HepG2 (cell line): ENCODE results near the gene ECSCR. TPM values are rescaled to one million over a fixed set of nuclear protein-coding genes. Genes with fewer than 3 reads are reported as not detected.

ENCODE experiments used
- ATAC-seq: fragments of 200-7000 bp; cut with Tn5 transposase; 3 replicates; pipeline ENCODE4 v1.9.1; 2020; ENCODE audit warnings: mild to moderate bottlenecking, moderate library complexity
- BruUV-seq: library from RNA; stranded (reverse); fragments of 400-500 nt; replicated peaks from 2 replicates; lab custom pipeline; 2021; lab: Mats Ljungman, UMichigan
- CTCF ChIA-PET: fragments of 300-600 bp; formaldehyde crosslinking; extraction: SDS; loops from one replicate; lab custom pipeline; 2021; ENCODE audit warnings: low total read pairs, inconsistent platforms, low intra/inter-chr PET ratio; lab: Yijun Ruan, JAX
- POLR2A ChIA-PET: fragments of 350-600 bp; sonication (Branson Sonifier 250); formaldehyde crosslinking; loops from one replicate; lab custom pipeline; 2020; ENCODE audit warnings: antibody characterized with exemption, inconsistent platforms; lab: Yijun Ruan, JAX
- DNase-seq: peaks from one replicate; pipeline ENCODE4 v3.0.0-alpha.2; 2015; ENCODE audit warnings: low spot score
- FAIRE-seq: peaks from 3 replicates; lab custom pipeline; 2011; peaks lifted over from hg19 to GRCh38; lab: Jason Lieb, UNC
- H2AFZ ChIP-seq: one replicate; pipeline ENCODE4 v1.6.1; 2011; ENCODE audit warnings: low read length, inconsistent platforms
- H3K27ac ChIP-seq: fragments of 300-600 bp; 3 replicates; pipeline ENCODE4 v1.8.0; 2011; ENCODE audit warnings: mixed run types, mild to moderate bottlenecking, mixed read lengths, low read length, inconsistent platforms; ENCODE audit not compliant: insufficient read depth; ENCODE audit errors: extremely low read length
- H3K27me3 ChIP-seq, 2 experiments: fragments of 200-600 bp in 1 of 2; 2 replicates in 1 of 2; 3 replicates in 1 of 2; pipeline versions ENCODE4 v1.6.0 to v1.8.0; 2011; ENCODE audit warnings: low read length in 2 of 2, mild to moderate bottlenecking in 2 of 2, moderate library complexity in 2 of 2, inconsistent platforms in 1 of 2; ENCODE audit not compliant: insufficient read depth in 2 of 2, control insufficient read depth in 1 of 2
- H3K36me3 ChIP-seq, 2 experiments: fragments of 200-600 bp in 1 of 2; replicated peaks in 1 of 2; 2 replicates in 1 of 2; 3 replicates in 1 of 2; pipeline versions ENCODE4 v1.5.1 to v1.8.0; 2011; ENCODE audit warnings: low read length in 2 of 2, inconsistent platforms in 1 of 2; ENCODE audit not compliant: insufficient read depth in 2 of 2, control insufficient read depth in 1 of 2
- H3K4me1 ChIP-seq: 2 replicates; pipeline ENCODE4 v1.5.1; 2012; ENCODE audit warnings: low read length, inconsistent platforms; ENCODE audit not compliant: insufficient read depth
- H3K4me2 ChIP-seq: 2 replicates; pipeline ENCODE4 v1.6.0; 2011; ENCODE audit warnings: low read depth, low read length, inconsistent platforms
- H3K4me3 ChIP-seq, 3 experiments: fragments of 200-600 bp in 1 of 3; sonication (generic), shearing (Covaris generic) in 1 of 3; replicated peaks in 1 of 3; 2 replicates each; pipeline ENCODE4 v1.5.1; 2011 to 2016; ENCODE audit warnings: low read length in 3 of 3, inconsistent platforms in 2 of 3, low read depth in 2 of 3, mild to moderate bottlenecking in 2 of 3, control low read depth in 1 of 3, mixed read lengths in 1 of 3; ENCODE audit not compliant: insufficient read depth in 1 of 3
- H3K79me2 ChIP-seq: one replicate; pipeline ENCODE4 v1.6.1; 2011; ENCODE audit warnings: low read length, inconsistent platforms; ENCODE audit not compliant: insufficient read depth
- H3K9ac ChIP-seq: 2 replicates; pipeline ENCODE4 v1.6.0; 2011; ENCODE audit warnings: mild to moderate bottlenecking, low read depth, low read length, inconsistent platforms; ENCODE audit not compliant: insufficient read depth
- H3K9me3 ChIP-seq: 2 replicates; pipeline ENCODE4 v1.5.1; 2012; ENCODE audit warnings: mild to moderate bottlenecking, low read length
- H4K20me1 ChIP-seq: 2 replicates; pipeline ENCODE4 v1.6.0; 2011; ENCODE audit warnings: inconsistent platforms, mild to moderate bottlenecking, low read length, moderate library complexity; ENCODE audit not compliant: insufficient read depth
- ARHGAP35 ChIP-seq: sonication (generic); formaldehyde crosslinking; IDR thresholded peaks from 2 replicates; pipeline ENCODE4 v1.9.0; 2022; ENCODE audit warnings: mild to moderate bottlenecking, inconsistent platforms, moderate library complexity, missing genetic modification reagents, borderline replicate concordance
- CSRNP2 ChIP-seq: sonication (generic); formaldehyde crosslinking; conservative IDR thresholded peaks from 2 replicates; pipeline ENCODE4 v1.8.0; 2022; ENCODE audit warnings: low read depth, missing genetic modification reagents
- KLF12 ChIP-seq: sonication (generic); formaldehyde crosslinking; IDR thresholded peaks from 2 replicates; pipeline ENCODE4 v1.4.0; 2020; ENCODE audit warnings: missing genetic modification reagents, borderline replicate concordance
- POLR2A ChIP-seq, 2 experiments: IDR thresholded peaks; 2 replicates each; pipeline ENCODE4 v1.6.1; 2011; ENCODE audit warnings: low read depth in 2 of 2, low read length in 2 of 2, mild to moderate bottlenecking in 1 of 2, moderate library complexity in 1 of 2; ENCODE audit not compliant: insufficient read depth in 1 of 2
- SP2 ChIP-seq: sonication (generic); formaldehyde crosslinking; IDR thresholded peaks from 2 replicates; pipeline ENCODE4 v1.5.1; 2020; ENCODE audit warnings: mild to moderate bottlenecking, missing genetic modification reagents
- STAT5B ChIP-seq: sonication (generic); formaldehyde crosslinking; IDR thresholded peaks from 2 replicates; pipeline ENCODE4 v1.4.0; 2020; ENCODE audit warnings: missing genetic modification reagents
- TOE1 ChIP-seq: sonication (generic); formaldehyde crosslinking; IDR thresholded peaks from 2 replicates; pipeline ENCODE4 v1.4.0; 2020; ENCODE audit warnings: mild to moderate bottlenecking, missing genetic modification reagents
- ZEB1 ChIP-seq: IDR thresholded peaks from 2 replicates; pipeline ENCODE4 v1.6.1; 2012; ENCODE audit warnings: mild to moderate bottlenecking, low read depth, inconsistent platforms; ENCODE audit not compliant: insufficient replicate concordance
- ZFP82 ChIP-seq: sonication (generic); formaldehyde crosslinking; IDR thresholded peaks from 2 replicates; pipeline ENCODE4 v1.5.1; 2020; ENCODE audit warnings: mild to moderate bottlenecking, missing genetic modification reagents, borderline replicate concordance
- ZFP90 ChIP-seq: sonication (generic); formaldehyde crosslinking; IDR thresholded peaks from 2 replicates; pipeline ENCODE4 v1.8.0; 2022; ENCODE audit warnings: missing genetic modification reagents, mild to moderate bottlenecking, inconsistent platforms, borderline replicate concordance
- ZNF234 ChIP-seq: sonication (generic); formaldehyde crosslinking; conservative IDR thresholded peaks from 2 replicates; pipeline ENCODE4 v1.5.1; 2020; ENCODE audit warnings: mild to moderate bottlenecking, missing genetic modification reagents
- ZNF773 ChIP-seq: sonication (generic); formaldehyde crosslinking; IDR thresholded peaks from 2 replicates; pipeline ENCODE4 v1.4.0; 2020; ENCODE audit warnings: missing genetic modification reagents, borderline replicate concordance
- WGBS: methylation state at CpG from one replicate; pipeline ENCODE4 v1.1.6; 2017; ENCODE audit warnings: low lambda C conversion rate; 5-methylcytosine and 5-hydroxymethylcytosine counted together
- in situ Hi-C: cut with HindIII; loops from 2 replicates; pipeline ENCODE4 v1.10.0; 2017; ENCODE audit warnings: low pct_unique_long_range_greater_than_20kb; ENCODE audit not compliant: extremely low pct_ligation_motif_present
- intact Hi-C: fragments of 100-400 bp; cut with micrococcal nuclease; formaldehyde crosslinking; loops from one replicate; pipeline ENCODE4 v1.10.0; 2022; ENCODE audit not compliant: unreplicated experiment
- polyA plus RNA-seq, 8 experiments: library from polyadenylated mRNA; depleted of rRNA in 3 of 8; stranded (reverse) in 7 of 8; unstranded in 1 of 8; fragments of >200 nt; fragmentation: Illumina TruSeq in 4 of 8; extraction: Trizol in 4 of 8; gene quantifications; 2 replicates each; pipeline versions ENCODE4 v1.2.1 to v1.2.3, GENCODE V29; 2011 to 2016; ENCODE audit warnings: low read depth in 4 of 8, missing spikeins in 1 of 8, mixed read lengths in 1 of 8; ENCODE audit not compliant: insufficient read depth in 1 of 8
- total RNA-seq, 5 experiments: library from RNA; depleted of rRNA; stranded (reverse); fragments of >200 nt; fragmentation: Illumina TruSeq; extraction: Trizol; gene quantifications; 2 replicates each; pipeline ENCODE4 v1.2.3, GENCODE V29; 2016; ENCODE audit warnings: low read depth in 1 of 5
- TF ChIP-seq, protein P1 (sequence below): sonication (generic); formaldehyde crosslinking; IDR thresholded peaks from 2 replicates; pipeline ENCODE4 v1.4.0; 2020; ENCODE audit warnings: missing genetic modification reagents, borderline replicate concordance
- TF ChIP-seq, protein P2 (sequence below): sonication (generic); formaldehyde crosslinking; IDR thresholded peaks from 2 replicates; pipeline ENCODE4 v1.4.0; 2020; ENCODE audit warnings: missing genetic modification reagents

The ECSCR gene
- total and polyA plus RNA-seq, 2 of the 13 experiments (the other 11 are each of a cell fraction or from before 2014, with no cell fraction given), result 0.18 TPM; not detected in 1

DNA sequence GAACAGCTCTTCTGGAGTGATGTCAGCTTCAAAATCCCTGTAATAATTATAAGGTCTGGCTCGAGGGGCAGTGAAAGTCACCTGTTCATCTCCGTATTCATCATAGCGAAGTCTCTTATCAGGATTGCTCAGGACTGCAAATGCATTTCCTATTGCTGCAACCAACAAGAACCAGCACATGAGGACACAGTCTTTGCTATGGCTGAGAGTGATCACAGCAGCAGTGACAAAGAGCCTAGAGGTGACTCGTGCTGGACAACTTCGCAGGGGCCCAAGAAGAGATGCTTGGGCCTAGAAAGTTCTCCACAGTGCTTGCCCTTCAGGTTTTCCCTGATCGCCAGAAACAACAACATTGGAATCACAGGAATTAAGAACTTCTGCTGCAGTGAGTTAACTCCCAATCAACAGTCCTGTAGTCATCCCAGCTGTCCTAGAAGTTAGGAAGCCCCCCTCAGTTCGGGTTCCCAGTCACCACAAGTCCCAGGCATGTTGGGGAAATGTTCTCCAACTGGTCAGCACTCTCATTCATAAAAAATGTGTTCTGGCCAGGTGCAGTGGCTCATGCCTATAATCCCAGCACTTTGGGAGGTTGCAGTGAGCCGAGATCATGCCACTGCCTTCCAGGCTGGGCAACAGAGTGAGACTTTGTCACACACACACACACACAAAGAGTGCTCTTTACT, 36.2 kb downstream of the ECSCR start:
- TF ChIP-seq ZNF234 (CRISPR knock-in tag) (no peak), SP2 (CRISPR knock-in tag) (no peak), ARHGAP35 (no peak), POLR2A (IDR thresholded peaks at IDR 0.05; ENCODE audit: insufficient read depth in 1 of 2, low read depth in 2 of 2, low read length in 2 of 2) (no peak), ZEB1 (no peak), CSRNP2 (CRISPR knock-in tag) (no peak), ZNF773 (CRISPR knock-in tag) (no peak), ZFP82 (no peak), KLF12 (CRISPR knock-in tag) (no peak), STAT5B (CRISPR knock-in tag) (no peak), TOE1 (CRISPR knock-in tag) (no peak), ZFP90 (CRISPR knock-in tag) (no peak)
- TF ChIP-seq, protein P1, sequence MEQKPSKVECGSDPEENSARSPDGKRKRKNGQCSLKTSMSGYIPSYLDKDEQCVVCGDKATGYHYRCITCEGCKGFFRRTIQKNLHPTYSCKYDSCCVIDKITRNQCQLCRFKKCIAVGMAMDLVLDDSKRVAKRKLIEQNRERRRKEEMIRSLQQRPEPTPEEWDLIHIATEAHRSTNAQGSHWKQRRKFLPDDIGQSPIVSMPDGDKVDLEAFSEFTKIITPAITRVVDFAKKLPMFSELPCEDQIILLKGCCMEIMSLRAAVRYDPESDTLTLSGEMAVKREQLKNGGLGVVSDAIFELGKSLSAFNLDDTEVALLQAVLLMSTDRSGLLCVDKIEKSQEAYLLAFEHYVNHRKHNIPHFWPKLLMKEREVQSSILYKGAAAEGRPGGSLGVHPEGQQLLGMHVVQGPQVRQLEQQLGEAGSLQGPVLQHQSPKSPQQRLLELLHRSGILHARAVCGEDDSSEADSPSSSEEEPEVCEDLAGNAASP, result no peak
- TF ChIP-seq, protein P2, sequence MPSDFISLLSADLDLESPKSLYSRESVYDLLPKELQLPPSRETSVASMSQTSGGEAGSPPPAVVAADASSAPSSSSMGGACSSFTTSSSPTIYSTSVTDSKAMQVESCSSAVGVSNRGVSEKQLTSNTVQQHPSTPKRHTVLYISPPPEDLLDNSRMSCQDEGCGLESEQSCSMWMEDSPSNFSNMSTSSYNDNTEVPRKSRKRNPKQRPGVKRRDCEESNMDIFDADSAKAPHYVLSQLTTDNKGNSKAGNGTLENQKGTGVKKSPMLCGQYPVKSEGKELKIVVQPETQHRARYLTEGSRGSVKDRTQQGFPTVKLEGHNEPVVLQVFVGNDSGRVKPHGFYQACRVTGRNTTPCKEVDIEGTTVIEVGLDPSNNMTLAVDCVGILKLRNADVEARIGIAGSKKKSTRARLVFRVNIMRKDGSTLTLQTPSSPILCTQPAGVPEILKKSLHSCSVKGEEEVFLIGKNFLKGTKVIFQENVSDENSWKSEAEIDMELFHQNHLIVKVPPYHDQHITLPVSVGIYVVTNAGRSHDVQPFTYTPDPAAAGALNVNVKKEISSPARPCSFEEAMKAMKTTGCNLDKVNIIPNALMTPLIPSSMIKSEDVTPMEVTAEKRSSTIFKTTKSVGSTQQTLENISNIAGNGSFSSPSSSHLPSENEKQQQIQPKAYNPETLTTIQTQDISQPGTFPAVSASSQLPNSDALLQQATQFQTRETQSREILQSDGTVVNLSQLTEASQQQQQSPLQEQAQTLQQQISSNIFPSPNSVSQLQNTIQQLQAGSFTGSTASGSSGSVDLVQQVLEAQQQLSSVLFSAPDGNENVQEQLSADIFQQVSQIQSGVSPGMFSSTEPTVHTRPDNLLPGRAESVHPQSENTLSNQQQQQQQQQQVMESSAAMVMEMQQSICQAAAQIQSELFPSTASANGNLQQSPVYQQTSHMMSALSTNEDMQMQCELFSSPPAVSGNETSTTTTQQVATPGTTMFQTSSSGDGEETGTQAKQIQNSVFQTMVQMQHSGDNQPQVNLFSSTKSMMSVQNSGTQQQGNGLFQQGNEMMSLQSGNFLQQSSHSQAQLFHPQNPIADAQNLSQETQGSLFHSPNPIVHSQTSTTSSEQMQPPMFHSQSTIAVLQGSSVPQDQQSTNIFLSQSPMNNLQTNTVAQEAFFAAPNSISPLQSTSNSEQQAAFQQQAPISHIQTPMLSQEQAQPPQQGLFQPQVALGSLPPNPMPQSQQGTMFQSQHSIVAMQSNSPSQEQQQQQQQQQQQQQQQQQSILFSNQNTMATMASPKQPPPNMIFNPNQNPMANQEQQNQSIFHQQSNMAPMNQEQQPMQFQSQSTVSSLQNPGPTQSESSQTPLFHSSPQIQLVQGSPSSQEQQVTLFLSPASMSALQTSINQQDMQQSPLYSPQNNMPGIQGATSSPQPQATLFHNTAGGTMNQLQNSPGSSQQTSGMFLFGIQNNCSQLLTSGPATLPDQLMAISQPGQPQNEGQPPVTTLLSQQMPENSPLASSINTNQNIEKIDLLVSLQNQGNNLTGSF, result no peak
- POLR2A ChIA-PET, result no interaction called here
- Histone ChIP-seq H3K9me3 (no peaks in the 10 kb centered on the region), H3K27ac (no peak overlapping the region), H2AFZ (no peak overlapping the region), H3K4me1 (no peaks in the 10 kb centered on the region), H3K36me3 (peaks cover 3 to 6% of the 10 kb centered on the region in 2 experiments; a peak in 2 of 5 replicates), H3K4me3 (no peak overlapping the region), H3K9ac (no peak overlapping the region), H3K27me3 (no peaks in the 10 kb centered on the region), H4K20me1 (no peaks in the 10 kb centered on the region), H3K4me2 (no peak overlapping the region), H3K79me2 (no peaks in the 10 kb centered on the region)
- CTCF ChIA-PET, result no interaction called here
- FAIRE-seq, result no peak
- no peak for ATAC-seq
- DNase-seq, result no peak
- intact Hi-C loops, result no loop called here
- no TSS peak for BruUV-seq
- 80% methylated on average over 8 of the region's 8 CpGs for WGBS
- in situ Hi-C loops, result no loop called here
